Right lobe of liver (tissue), 4 donors: ENCODE data around the gene ITGA4.

ENCODE experiments used
- CTCF ChIP-seq, 4 donors: fragments of 200-600 bp in 3 of 4; fragments of 450-650 bp in 1 of 4; IDR thresholded peaks; one replicate each; pipeline versions ENCODE4 v1.5.1 to v1.8.0; 2016 to 2022; ENCODE audit warnings: antibody characterized with exemption in 4 of 4, mild to moderate bottlenecking in 2 of 4
- POLR2A ChIP-seq: fragments of 450-650 bp; IDR thresholded peaks from one replicate; pipeline ENCODE4 v1.6.1; 2017; ENCODE audit warnings: antibody characterized with exemption, mild to moderate bottlenecking
- donor health status: DM: no; HTN: no; CAD: no.
- donor health status: DM: no; HTN: no; CAD: no.
- donor health status: DM: no; HTN: yes; CAD: no.

GRCh38 chr2:181457121-181457740 is at the start of gene ITGA4:
- TF ChIP-seq CTCF (IDR thresholded peaks at IDR 0.05): peak; percentile 42 to 49 (median 45)
- no peak for TF ChIP-seq POLR2A
